ENCODE data around the gene CD68. TPM values are rescaled to one million over a fixed set of nuclear protein-coding genes. Genes with fewer than 3 reads are reported as not detected.
A peak's percentile ranks its signal among the peaks of the same experiment; 100 is the strongest.

CD68 gene
- total RNA-seq, 2 donors from 2014 or later, result 16.2 to 54.2 TPM

DNA sequence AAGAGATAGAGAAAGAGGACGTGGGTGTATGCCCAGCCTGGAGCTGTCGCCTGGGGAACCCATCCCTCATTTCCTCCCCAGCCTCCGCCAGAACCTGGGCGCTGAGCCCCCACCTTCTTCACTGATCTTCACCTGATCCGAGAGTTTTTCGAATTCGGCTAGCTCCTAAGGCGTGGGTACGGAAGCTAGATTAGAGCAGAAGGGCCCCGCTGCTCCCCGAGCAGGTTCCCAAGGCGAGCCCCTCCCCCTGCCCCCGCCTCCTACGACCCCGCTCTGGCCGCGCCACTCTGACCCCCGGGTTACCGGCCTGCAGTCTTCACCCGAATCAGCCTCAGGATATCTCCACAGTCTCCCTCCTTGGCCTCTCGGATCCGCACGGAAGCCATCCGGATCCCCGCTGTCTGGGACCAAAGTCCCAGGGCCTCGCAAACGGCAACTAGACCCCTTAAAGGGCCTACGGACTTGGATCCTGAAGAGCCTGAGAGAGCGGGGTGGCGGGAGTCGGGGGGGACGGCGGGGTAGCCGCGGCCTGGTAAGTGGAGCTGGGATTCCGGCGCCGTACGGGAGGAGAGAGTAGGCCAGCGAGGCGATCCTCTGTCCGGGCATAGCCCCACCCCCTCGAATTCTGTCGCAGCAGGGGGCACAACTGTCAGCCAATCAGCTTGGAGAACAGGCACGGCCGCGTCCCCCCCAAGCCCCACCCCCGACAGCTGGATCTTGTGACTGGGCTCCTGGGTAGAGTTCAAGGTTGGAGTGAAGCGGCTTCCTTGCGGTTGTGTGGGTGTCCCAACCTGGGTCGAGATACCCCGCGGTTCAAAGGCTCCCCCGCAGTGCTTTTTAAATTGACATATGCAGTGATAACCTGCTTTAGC lies 48.0 kb downstream of the CD68 start, which contains the start of gene SAT2:
Gene SAT2 (minus strand): TSS at position 572 of the 872 bp plus-strand sequence. CDS start 186 bp downstream, at position 386.
- Histone ChIP-seq H3K27me3 (no peaks in the 10 kb centered on the region), H3K36me3 (no peaks in the 10 kb centered on the region), H3K4me1 (peaks cover 0 to 24% of the 10 kb centered on the region in 2 donors), H3K9me3 (no peaks in the 10 kb centered on the region), H3K4me3 (peak within 1 kb of the TSS; percentile 78 to 81), H3K27ac (peak within 1 kb of the TSS; percentile 97 to 98)
- peak; percentile 97 for DNase-seq (ENCODE audit: low spot score)
- TF ChIP-seq, protein P1, sequence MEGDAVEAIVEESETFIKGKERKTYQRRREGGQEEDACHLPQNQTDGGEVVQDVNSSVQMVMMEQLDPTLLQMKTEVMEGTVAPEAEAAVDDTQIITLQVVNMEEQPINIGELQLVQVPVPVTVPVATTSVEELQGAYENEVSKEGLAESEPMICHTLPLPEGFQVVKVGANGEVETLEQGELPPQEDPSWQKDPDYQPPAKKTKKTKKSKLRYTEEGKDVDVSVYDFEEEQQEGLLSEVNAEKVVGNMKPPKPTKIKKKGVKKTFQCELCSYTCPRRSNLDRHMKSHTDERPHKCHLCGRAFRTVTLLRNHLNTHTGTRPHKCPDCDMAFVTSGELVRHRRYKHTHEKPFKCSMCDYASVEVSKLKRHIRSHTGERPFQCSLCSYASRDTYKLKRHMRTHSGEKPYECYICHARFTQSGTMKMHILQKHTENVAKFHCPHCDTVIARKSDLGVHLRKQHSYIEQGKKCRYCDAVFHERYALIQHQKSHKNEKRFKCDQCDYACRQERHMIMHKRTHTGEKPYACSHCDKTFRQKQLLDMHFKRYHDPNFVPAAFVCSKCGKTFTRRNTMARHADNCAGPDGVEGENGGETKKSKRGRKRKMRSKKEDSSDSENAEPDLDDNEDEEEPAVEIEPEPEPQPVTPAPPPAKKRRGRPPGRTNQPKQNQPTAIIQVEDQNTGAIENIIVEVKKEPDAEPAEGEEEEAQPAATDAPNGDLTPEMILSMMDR (IDR thresholded peaks at IDR 0.05), result no peak

DNA sequence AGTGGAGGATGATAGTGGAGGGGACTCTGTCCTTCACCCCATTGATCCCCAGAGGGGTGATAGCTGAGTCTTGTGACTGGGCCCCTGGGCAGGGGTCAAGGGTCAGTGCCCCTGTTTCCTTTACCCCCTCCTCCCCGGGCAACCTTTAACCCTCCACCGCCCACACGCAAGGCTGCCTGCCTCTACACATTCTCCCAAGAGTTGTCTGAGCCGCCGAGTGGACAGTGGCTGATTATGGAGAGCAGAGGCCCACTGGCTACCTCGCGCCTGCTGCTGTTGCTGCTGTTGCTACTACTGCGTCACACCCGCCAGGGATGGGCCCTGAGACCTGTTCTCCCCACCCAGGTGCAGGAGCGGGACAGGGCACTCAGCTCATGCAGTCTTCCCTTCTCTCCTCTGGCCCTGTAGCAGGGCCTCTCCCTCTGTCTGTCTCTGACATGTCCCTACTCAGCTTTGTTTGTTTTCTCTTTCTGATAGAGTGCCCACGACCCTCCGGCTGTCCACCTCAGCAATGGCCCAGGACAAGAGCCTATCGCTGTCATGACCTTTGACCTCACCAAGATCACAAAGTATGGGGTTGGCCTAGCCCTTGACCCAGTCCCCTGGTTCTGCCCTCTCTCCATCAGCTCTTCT lies 50.6 kb downstream of the CD68 start, which contains the start of gene SHBG:
Gene SHBG (plus strand): TSS at position 197 of the 633 bp plus-strand sequence. CDS start 38 bp downstream, at position 235.
- Histone ChIP-seq H3K27ac (no peak within 1 kb of the TSS), H3K4me1 (peaks cover 0 to 24% of the 10 kb centered on the region in 2 donors), H3K27me3 (no peaks in the 10 kb centered on the region), H3K36me3 (no peaks in the 10 kb centered on the region), H3K4me3 (no peak within 1 kb of the TSS), H3K9me3 (no peaks in the 10 kb centered on the region)
- no peak for DNase-seq (ENCODE audit: low spot score)
- TF ChIP-seq, protein P1 (IDR thresholded peaks at IDR 0.05), result no peak

Other genes starting within 250 kb of the CD68 start
- 1 to 10 TPM; 5.1 to 6.7 TPM for gene ACAP1, start 243.1 kb upstream of the CD68 start, total RNA-seq
- gene KCTD11, start 227.5 kb upstream of the CD68 start, total RNA-seq, result 1 to 10 TPM; 4.2 to 6.9 TPM
- not detected for gene TMEM95, start 224.5 kb upstream of the CD68 start, total RNA-seq
- gene TNK1, start 198.5 kb upstream of the CD68 start, total RNA-seq, result 1 to 10 TPM; 4.1 to 4.8 TPM
- 10 to 100 TPM; 17.2 to 21.6 TPM for gene PLSCR3, start 185.1 kb upstream of the CD68 start, total RNA-seq
- gene TMEM256, start 175.5 kb upstream of the CD68 start, total RNA-seq, result 10 to 100 TPM; 43.4 to 64.8 TPM
- 10 to 100 TPM in 1 of 2 donors, 1 to 10 TPM in 1; 6.3 to 12.2 TPM for gene NLGN2, start 171.8 kb upstream of the CD68 start, total RNA-seq
- not detected for gene SPEM1, start 159.3 kb upstream of the CD68 start, total RNA-seq
- not detected for gene SPEM2, start 154.0 kb upstream of the CD68 start, total RNA-seq
- gene SPEM3, start 150.8 kb upstream of the CD68 start, total RNA-seq, result not detected
- gene TMEM102, start 144.2 kb upstream of the CD68 start, total RNA-seq, result 1 to 10 TPM; 3.7 to 5.6 TPM
- gene FGF11, start 140.1 kb upstream of the CD68 start, total RNA-seq, result 10 to 100 TPM; 18.6 to 20.9 TPM
- 10 to 100 TPM; 15.8 to 19.0 TPM for gene CHRNB1, start 134.6 kb upstream of the CD68 start, total RNA-seq
- gene ZBTB4, start 100.0 kb upstream of the CD68 start, total RNA-seq, result 10 to 100 TPM; 50.5 to 67.3 TPM
- not detected for gene SLC35G6, start 98.2 kb upstream of the CD68 start, total RNA-seq
- gene POLR2A, start 95.3 kb upstream of the CD68 start, total RNA-seq, result 10 to 100 TPM; 28.4 to 41.2 TPM
- gene TNFSF12, start 30.6 kb upstream of the CD68 start, total RNA-seq, result 10 to 100 TPM; 39.6 to 50.2 TPM
- 10 to 100 TPM; 11.0 to 16.9 TPM for gene TNFSF13, start 20.9 kb upstream of the CD68 start, total RNA-seq
- 10 to 100 TPM; 45.9 to 56.1 TPM for gene SENP3, start 17.7 kb upstream of the CD68 start, total RNA-seq
- gene MPDU1, start 4.2 kb downstream of the CD68 start, total RNA-seq, result 10 to 100 TPM; 55.4 to 81.1 TPM
- 10 to 100 TPM in 1 of 2 donors, 1 to 10 TPM in 1; 5.6 to 11.5 TPM for gene SOX15, start 10.5 kb downstream of the CD68 start, total RNA-seq
- gene FXR2, start 35.3 kb downstream of the CD68 start, total RNA-seq, result 10 to 100 TPM; 70.3 to 83.6 TPM
- gene SAT2, start 48.2 kb downstream of the CD68 start, total RNA-seq, result 10 to 100 TPM; 56.0 to 78.5 TPM
- under 1 TPM in 1 of 2 donors, not detected in 1; 0.39 TPM for gene SHBG, start 50.5 kb downstream of the CD68 start, total RNA-seq
- 1 to 10 TPM; 1.2 to 2.2 TPM for gene ATP1B2, start 71.3 kb downstream of the CD68 start, total RNA-seq
- gene TP53, start 107.9 kb downstream of the CD68 start, total RNA-seq, result 10 to 100 TPM; 12.9 to 20.1 TPM
- 1 to 10 TPM; 3.7 to 6.1 TPM for gene WRAP53, start 108.8 kb downstream of the CD68 start, total RNA-seq
- gene EFNB3, start 125.6 kb downstream of the CD68 start, total RNA-seq, result 1 to 10 TPM; 2.1 to 5.9 TPM
- gene DNAH2, start 138.1 kb downstream of the CD68 start, total RNA-seq, result under 1 TPM in 1 of 2 donors, not detected in 1; 0.08 TPM